Panc1 (cell line): ENCODE measurements around the gene SHANK1. TPM values are rescaled to one million over a fixed set of nuclear protein-coding genes. Genes with fewer than 3 reads are reported as not detected.

Experiments
- ATAC-seq: fragments of 200-7000 bp; cut with Tn5 transposase; 2 replicates; pipeline ENCODE4 v1.9.1; 2020; ENCODE audit warnings: mild to moderate bottlenecking, moderate library complexity
- BruUV-seq: library from RNA; stranded (reverse); fragments of 400-500 nt; replicated peaks from 2 replicates; lab custom pipeline; 2021; lab: Mats Ljungman, UMichigan
- CTCF ChIA-PET: fragments of 300-600 bp; sonication (Branson Sonifier 250); formaldehyde crosslinking; loops from one replicate; lab custom pipeline; 2022; ENCODE audit warnings: antibody characterized with exemption; lab: Charles Lee
- POLR2A ChIA-PET: fragments of 300-600 bp; sonication (Branson Sonifier 250); formaldehyde crosslinking; loops from one replicate; lab custom pipeline; 2022; ENCODE audit warnings: antibody characterized with exemption; lab: Charles Lee
- DNase-seq: peaks from one replicate; pipeline ENCODE4 v3.0.0-alpha.2; 2010; ENCODE audit warnings: low read depth, low spot score
- H3K27ac ChIP-seq: 2 replicates; pipeline ENCODE4 v1.5.1; 2011; ENCODE audit warnings: mild to moderate bottlenecking, low read length, inconsistent platforms
- H3K27me3 ChIP-seq: fragments of 200-500 bp; sonication (Bioruptor generic); 2 replicates; pipeline ENCODE4 v1.6.0; 2014; ENCODE audit warnings: low read length, inconsistent platforms; ENCODE audit not compliant: control insufficient read depth, insufficient read depth
- H3K36me3 ChIP-seq: fragments of 200-500 bp; sonication (Bioruptor generic); 2 replicates; pipeline ENCODE4 v1.5.1; 2014; ENCODE audit warnings: inconsistent platforms, mild to moderate bottlenecking, low read length, moderate library complexity; ENCODE audit not compliant: control insufficient read depth, insufficient read depth
- H3K4me1 ChIP-seq: 2 replicates; pipeline ENCODE4 v1.5.1; 2011; ENCODE audit warnings: inconsistent platforms, mild to moderate bottlenecking, low read length, moderate library complexity; ENCODE audit not compliant: control insufficient read depth, insufficient read depth
- H3K4me3 ChIP-seq, 2 experiments: 2 replicates each; pipeline ENCODE4 v1.5.1; 2011 to 2012; ENCODE audit warnings: low read depth in 2 of 2, low read length in 2 of 2, mild to moderate bottlenecking in 2 of 2, inconsistent platforms in 1 of 2, moderate library complexity in 1 of 2
- H3K9me3 ChIP-seq: fragments of 200-500 bp; sonication (Bioruptor generic); 2 replicates; pipeline ENCODE4 v1.5.1; 2014; ENCODE audit warnings: low read depth, mild to moderate bottlenecking, inconsistent platforms, low read length, moderate library complexity; ENCODE audit not compliant: control insufficient read depth, insufficient read depth
- CTCF ChIP-seq: fragments of 450-650 bp; IDR thresholded peaks from 2 replicates; pipeline ENCODE4 v1.5.1; 2017; ENCODE audit warnings: mild to moderate bottlenecking
- POLR2AphosphoS5 ChIP-seq: IDR thresholded peaks from 2 replicates; pipeline ENCODE4 v1.6.1; 2012; ENCODE audit warnings: mild to moderate bottlenecking, low read depth, low read length, moderate library complexity
- REST ChIP-seq, 2 experiments: IDR thresholded peaks; 2 replicates each; pipeline ENCODE4 v1.6.1; 2011 to 2012; ENCODE audit warnings: low read depth in 2 of 2, control low read depth in 1 of 2, low read length in 1 of 2, mild to moderate bottlenecking in 1 of 2, moderate library complexity in 1 of 2; ENCODE audit not compliant: insufficient read depth in 1 of 2
- SIN3A ChIP-seq: IDR thresholded peaks from 2 replicates; pipeline ENCODE4 v1.6.1; 2012; ENCODE audit warnings: low read depth, mild to moderate bottlenecking, low read length, moderate library complexity, borderline replicate concordance; ENCODE audit not compliant: insufficient read depth
- TCF7L2 ChIP-seq: IDR thresholded peaks from 2 replicates; pipeline ENCODE4 v1.6.1; 2011; ENCODE audit warnings: mild to moderate bottlenecking, low read depth, low read length, inconsistent platforms
- in situ Hi-C: cut with HindIII; loops from 2 replicates; pipeline ENCODE4 v1.10.0; 2016; ENCODE audit warnings: low sequenced_read_pairs, low pct_unique_long_range_greater_than_20kb
- intact Hi-C: fragments of 100-400 bp; cut with micrococcal nuclease; formaldehyde crosslinking; loops from one replicate; pipeline ENCODE4 v1.10.0; 2022; ENCODE audit not compliant: unreplicated experiment
- total RNA-seq: library from RNA; stranded (reverse); gene quantifications from one replicate; pipeline ENCODE4 v1.2.1, GENCODE V29; 2021; ENCODE audit not compliant: unreplicated experiment

Gene SHANK1
- total RNA-seq, 1 experiment from 2014 or later = not detected

GRCh38 chr19:50626795-50627194, 92.8 kb downstream of the SHANK1 start:
- intact Hi-C loops = no loop called here
- DNase-seq (no peak), ATAC-seq (no peak)
- Histone ChIP-seq H3K27me3 (no peaks in the 10 kb centered on the region), H3K4me3 (no peak overlapping the region), H3K9me3 (no peaks in the 10 kb centered on the region), H3K27ac (no peak overlapping the region), H3K4me1 (no peaks in the 10 kb centered on the region), H3K36me3 (no peaks in the 10 kb centered on the region)
- CTCF ChIA-PET = no interaction called here
- in situ Hi-C loops = no loop called here
- TF ChIP-seq POLR2AphosphoS5 (no peak), SIN3A (no peak), CTCF (no peak), REST (IDR thresholded peaks at IDR 0.05; ENCODE audit: insufficient read depth in 1 of 2, low read depth in 2 of 2, low read length in 1 of 2) (no peak), TCF7L2 (no peak)
- POLR2A ChIA-PET = no interaction called here
- no TSS peak for BruUV-seq

- H3K36me3 ChIP-seq = no peaks in the 10 kb centered on the region
- H3K4me1 ChIP-seq = no peaks in the 10 kb centered on the region
- H3K9me3 ChIP-seq = no peaks in the 10 kb centered on the region
- intact Hi-C loops = no loop called here
- POLR2A ChIA-PET = no interaction called here
- CTCF ChIA-PET = no interaction called here
- TF ChIP-seq POLR2AphosphoS5 (no peak), REST (IDR thresholded peaks at IDR 0.05; ENCODE audit: insufficient read depth in 1 of 2, low read depth in 2 of 2, low read length in 1 of 2) (no peak), SIN3A (no peak), CTCF (no peak), TCF7L2 (no peak)
- DNase-seq (no peak), ATAC-seq (no peak)
- in situ Hi-C loops = no loop called here
- no peak overlapping the region for H3K4me3 ChIP-seq
- no peaks in the 10 kb centered on the region for H3K27me3 ChIP-seq
- no TSS peak for BruUV-seq
- no peak overlapping the region for H3K27ac ChIP-seq
Measured at GRCh38 chr19:50626011-50626410, 93.6 kb downstream of the SHANK1 start.
